IPS DF 4.7 (cell line): ENCODE data around the gene LMOD3.

ENCODE experiments used
- DNase-seq: peaks from one replicate; pipeline ENCODE4 v3.0.0-alpha.2; 2013; ENCODE audit warnings: low spot score; ENCODE audit errors: extremely low read depth

LMOD3 gene

GRCh38 chr3:69094467-69095205 lies 27.8 kb downstream of the LMOD3 start:
- no peak for DNase-seq

GRCh38 chr3:69092030-69092516 lies 30.3 kb downstream of the LMOD3 start:
- no peak for DNase-seq

GRCh38 chr3:69091389-69092029 lies 30.9 kb downstream of the LMOD3 start:
- DNase-seq = no peak

- no peak for DNase-seq
Measured at GRCh38 chr3:69090021-69090420, 32.4 kb downstream of the LMOD3 start.

GRCh38 chr3:69088063-69088462 lies 34.3 kb downstream of the LMOD3 start:
- DNase-seq = no peak

GRCh38 chr3:69087030-69087791 lies 35.2 kb downstream of the LMOD3 start:
- DNase-seq = no peak

- no peak for DNase-seq
Measured at GRCh38 chr3:69085833-69086722, 36.3 kb downstream of the LMOD3 start.

GRCh38 chr3:69085168-69085832 lies 37.1 kb downstream of the LMOD3 start:
- no peak for DNase-seq

- peak; percentile 60 for DNase-seq
Measured at GRCh38 chr3:69084326-69085167, 37.8 kb downstream of the LMOD3 start, which contains the start of gene ARL6IP5. ARL6IP5 (plus strand) TSS chr3:69084937; CDS start chr3:69085048, 111 bp downstream.

GRCh38 chr3:69082805-69083204 lies 39.6 kb downstream of the LMOD3 start:
- DNase-seq = no peak

- DNase-seq = no peak
Measured at GRCh38 chr3:69082361-69082760, 40.0 kb downstream of the LMOD3 start.

GRCh38 chr3:69081583-69082262 lies 40.7 kb downstream of the LMOD3 start:
- DNase-seq = no peak

GRCh38 chr3:69080233-69080920 lies 42.0 kb downstream of the LMOD3 start, which contains the start of gene UBA3:
UBA3 (minus strand) TSS chr3:69080365; CDS start chr3:69080353, 12 bp downstream.
- DNase-seq = no peak

- DNase-seq = no peak
Measured at GRCh38 chr3:69079269-69080159, 42.9 kb downstream of the LMOD3 start.

- DNase-seq = no peak
Measured at GRCh38 chr3:69072928-69073327, 49.5 kb downstream of the LMOD3 start.

GRCh38 chr3:69066121-69066520 lies 56.3 kb downstream of the LMOD3 start:
- no peak for DNase-seq

- DNase-seq = no peak
Measured at GRCh38 chr3:69065318-69065964, 57.0 kb downstream of the LMOD3 start.
